GM18499 (cell line): Measurements from ENCODE around the gene MPL.

Experiments
- ATAC-seq: cut with Tn5 transposase; IDR thresholded peaks from one replicate; pipeline ENCODE4 v1.9.1; 2021; ENCODE audit warnings: moderate number of reproducible peaks; ENCODE audit not compliant: insufficient read depth, unreplicated experiment

Gene MPL

DNA sequence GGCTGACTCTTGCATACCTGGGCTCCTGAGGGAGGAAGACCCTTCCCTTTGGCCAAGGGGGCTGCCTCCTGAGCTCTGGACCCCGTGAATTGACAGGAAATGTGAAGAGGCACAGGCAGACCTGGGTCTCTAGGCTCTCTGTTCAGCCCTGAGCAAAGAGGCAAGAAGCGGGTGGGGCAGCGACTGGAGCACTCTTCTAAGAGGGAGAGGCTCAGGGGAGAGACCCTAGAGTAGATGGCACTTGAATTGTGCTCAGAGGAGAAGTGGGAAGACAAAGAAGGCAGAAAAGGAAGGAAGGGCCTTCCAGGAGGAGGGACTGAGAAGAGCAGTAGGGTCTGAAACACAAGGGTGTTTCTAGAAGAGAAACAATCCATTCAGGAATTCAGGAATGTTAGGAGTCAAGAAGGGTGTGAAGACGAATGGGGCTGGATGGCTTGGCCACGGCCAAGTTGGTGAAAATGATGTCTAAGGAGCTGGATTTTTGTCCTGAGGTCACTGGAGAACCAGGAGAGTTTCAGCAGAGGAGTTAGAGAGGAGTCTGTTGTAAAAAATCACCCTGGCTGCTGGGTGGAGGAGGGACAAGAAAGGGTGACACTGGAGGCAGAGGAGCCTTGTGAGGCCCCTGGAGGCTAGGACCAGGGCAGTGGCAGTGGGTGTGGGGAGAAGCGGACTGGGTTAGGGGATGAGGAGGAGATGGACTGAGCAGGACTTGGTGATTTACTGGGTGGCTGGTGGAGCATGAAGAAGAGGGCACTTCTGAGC is 31.5 kb upstream of the MPL start:
- no peak for ATAC-seq

DNA sequence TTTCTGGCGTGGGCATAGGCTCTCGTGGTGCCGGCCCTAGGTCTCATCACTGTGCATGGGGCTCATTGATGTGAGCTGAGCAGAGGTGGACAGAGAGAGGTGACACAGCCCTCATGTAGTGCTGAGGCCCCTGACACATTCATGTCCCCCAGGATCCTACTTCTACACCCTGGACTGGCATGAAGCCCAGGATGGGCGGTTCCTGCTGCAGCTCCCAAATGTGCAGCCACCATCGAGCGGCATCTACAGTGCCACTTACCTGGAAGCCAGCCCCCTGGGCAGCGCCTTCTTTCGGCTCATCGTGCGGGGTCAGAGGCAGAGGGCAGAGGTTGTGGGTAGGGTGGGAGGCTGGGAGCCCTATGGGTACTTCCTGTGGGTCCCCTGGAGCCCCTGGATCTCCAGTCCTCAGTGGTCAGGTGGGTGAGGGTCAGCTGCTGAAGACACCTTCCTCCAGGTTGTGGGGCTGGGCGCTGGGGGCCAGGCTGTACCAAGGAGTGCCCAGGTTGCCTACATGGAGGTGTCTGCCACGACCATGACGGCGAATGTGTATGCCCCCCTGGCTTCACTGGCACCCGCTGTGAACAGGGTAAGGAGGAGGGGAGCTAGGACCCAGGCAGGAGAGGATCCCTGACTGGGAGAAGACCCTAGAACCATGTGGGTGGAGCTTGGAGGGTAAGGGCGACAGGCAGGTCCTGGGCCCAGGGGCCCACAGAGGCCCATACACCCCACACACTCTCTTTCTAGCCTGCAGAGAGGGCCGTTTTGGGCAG is 30.7 kb upstream of the MPL start:
- no peak for ATAC-seq

DNA sequence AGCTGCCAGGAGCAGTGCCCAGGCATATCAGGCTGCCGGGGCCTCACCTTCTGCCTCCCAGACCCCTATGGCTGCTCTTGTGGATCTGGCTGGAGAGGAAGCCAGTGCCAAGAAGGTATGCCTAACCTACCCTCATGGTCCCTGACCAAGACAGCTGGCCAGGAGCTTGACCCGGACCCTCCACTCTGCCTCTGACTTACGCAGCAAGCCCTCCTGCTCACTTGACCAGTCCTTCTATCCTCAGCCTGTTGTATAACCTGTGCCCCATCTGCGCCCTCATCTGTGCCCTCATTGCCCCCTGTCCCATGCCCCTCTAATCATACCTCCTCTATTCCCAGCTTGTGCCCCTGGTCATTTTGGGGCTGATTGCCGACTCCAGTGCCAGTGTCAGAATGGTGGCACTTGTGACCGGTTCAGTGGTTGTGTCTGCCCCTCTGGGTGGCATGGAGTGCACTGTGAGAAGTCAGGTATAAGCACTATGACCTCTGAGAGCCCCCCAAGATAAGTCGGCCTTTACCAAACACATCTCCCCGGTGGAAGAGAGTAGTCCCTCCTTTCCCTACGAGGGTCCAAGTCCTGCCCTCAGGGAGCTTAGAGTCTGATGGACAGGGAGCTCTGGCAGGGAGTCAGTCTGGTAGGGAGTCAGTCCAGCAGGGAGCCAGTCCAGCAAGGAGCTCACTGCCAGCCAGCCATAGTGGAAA is 30.0 kb upstream of the MPL start:
- no peak for ATAC-seq

DNA sequence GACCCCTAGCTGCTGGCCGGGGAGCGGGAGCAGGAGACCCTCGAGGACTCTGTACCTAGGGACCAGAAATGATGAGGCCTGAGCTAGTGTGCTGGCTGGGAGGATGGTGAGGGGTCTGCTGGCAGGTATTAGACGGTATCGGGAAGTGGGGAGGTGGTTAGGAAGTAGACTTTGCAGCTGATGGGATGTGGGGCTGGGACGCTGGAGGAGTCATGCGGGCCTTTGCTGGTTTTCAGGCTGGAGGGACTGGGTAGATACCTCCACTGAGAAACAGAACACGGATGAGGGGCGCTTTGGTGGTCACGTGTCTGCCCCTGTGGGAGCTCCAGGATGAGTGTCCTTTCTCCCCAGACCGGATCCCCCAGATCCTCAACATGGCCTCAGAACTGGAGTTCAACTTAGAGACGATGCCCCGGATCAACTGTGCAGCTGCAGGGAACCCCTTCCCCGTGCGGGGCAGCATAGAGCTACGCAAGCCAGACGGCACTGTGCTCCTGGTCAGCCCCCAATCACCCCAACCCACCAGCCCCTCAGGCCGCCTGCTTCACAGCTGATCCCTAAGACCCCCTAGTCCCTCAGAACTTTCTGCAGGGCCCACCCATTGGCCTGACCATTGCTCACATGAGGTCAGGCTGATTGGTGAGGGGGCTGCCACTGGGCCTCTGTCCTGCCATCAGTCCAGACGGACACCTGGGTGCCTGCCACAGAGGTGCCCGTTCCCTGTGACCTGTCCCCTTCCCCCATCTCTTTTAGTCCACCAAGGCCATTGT is 28.8 kb upstream of the MPL start:
- no peak for ATAC-seq

GRCh38 chr1:43309405-43310025 is 28.1 kb upstream of the MPL start:
- ATAC-seq = no peak

DNA sequence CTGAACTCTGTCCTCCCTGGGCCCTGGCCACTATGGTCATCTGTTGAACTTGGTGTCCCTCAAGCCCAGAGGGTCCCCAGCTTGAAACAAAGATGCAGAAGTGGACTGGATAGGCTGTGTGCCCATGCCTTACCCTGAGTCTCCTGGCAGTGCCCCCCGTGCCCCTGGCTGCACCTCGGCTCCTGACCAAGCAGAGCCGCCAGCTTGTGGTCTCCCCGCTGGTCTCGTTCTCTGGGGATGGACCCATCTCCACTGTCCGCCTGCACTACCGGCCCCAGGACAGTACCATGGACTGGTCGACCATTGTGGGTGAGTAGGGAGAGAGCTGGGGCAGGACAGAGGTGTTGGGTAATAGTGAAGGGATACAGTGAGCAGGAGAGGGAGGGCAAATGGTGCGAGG is 26.1 kb upstream of the MPL start:
- no peak for ATAC-seq

- ATAC-seq = no peak
Observed at GRCh38 chr1:43312212-43312623, 25.4 kb upstream of the MPL start.

DNA sequence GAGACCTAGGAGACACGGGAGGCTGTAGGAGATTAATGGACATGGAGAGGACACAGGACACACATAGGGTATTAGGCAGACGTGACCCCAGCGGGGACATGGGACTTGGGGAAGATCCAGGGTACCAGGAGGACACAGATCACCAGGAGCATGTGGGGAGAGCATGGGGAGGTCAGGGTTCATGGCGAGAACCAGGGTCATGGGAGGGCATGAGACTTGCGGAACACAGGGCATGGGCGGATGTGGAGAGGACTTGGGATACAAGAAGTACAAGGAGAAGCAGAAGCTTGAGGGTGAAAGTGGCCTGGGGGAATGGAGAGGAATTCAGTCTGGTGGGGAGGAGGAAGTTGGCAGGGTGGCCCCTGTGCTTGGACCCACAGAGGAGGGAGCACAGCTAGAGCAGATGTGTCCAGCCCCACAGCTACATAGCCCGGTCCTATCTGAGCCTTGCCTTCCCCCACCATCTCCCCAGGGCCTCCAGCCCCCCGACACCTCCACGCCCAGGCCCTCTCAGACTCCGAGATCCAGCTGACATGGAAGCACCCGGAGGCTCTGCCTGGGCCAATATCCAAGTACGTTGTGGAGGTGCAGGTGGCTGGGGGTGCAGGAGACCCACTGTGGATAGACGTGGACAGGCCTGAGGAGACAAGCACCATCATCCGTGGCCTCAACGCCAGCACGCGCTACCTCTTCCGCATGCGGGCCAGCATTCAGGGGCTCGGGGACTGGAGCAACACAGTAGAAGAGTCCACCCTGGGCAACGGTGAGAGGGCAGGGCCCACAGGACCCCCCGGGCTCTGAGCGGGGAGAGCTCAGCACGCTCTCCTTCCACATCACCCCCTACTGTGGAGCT is 24.7 kb upstream of the MPL start:
- ATAC-seq = no peak

DNA sequence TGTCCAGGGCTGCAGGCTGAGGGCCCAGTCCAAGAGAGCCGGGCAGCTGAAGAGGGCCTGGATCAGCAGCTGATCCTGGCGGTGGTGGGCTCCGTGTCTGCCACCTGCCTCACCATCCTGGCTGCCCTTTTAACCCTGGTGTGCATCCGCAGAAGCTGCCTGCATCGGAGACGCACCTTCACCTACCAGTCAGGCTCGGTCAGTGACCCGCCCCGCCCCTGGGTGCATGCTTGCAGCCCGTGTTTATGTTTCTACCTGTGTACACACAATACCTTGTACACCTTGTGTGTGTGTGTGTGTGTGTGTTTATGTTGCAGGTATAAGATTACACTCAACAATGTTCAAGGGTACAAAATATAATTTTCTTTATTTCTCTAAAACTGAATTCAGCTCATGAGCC is 23.8 kb upstream of the MPL start:
- ATAC-seq = no peak

- no peak for ATAC-seq
Observed at GRCh38 chr1:43314233-43314632, 23.4 kb upstream of the MPL start.

DNA sequence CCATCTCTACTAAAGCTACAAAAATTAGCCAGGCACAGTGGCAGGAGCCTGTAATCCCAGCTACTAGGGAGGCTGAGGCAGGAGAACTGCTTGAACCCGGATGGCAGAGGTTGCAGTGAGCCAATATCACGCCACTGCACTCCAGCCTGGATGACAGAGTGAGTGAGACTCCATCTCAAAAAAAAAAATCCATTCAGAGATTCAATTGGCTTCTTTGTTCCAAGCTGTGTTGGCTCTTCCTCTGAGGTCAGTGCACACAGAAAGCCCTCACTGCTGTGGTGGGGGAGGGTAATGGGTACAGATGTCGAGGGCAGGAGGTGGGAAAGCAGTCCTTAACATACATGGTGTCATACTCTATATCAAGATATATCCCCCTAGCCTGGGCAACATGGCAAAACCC is 22.1 kb upstream of the MPL start:
- no peak for ATAC-seq

DNA sequence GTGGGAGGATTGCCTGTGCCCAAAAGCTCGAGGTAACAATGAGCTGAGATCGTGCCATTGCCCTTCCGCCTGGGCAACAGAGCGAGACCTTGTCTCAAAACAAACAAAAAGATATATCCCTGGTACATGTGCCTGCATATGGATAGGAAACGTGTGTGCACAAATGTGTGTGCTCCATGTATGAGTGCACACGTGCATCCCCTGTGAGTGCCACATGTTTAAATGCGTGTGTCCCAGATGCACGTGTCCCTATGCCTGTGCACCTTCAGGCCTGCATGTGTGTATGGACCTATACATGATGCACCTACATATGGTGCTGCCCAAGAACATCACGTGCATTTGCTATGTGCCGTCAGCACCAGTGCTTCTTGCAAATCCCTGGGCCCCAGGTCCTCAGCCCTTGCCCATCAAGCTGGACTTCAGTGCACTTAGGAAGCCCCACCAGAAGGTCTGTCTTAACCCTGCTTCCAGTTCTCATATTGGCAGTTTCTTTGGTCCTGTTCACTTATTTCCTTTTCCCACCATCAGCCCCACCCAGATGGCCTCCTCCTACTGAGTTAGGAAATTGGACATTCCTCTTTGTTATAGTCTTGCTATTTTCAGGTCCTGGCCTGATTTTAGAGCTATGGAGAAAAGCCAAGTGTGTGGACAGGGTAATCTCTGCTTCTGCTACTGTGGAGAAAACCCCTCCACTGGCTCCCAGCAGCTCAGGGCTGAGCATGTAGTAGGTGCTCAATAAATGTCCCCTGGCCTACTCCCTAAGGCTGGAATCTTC is 21.5 kb upstream of the MPL start:
- no peak for ATAC-seq

DNA sequence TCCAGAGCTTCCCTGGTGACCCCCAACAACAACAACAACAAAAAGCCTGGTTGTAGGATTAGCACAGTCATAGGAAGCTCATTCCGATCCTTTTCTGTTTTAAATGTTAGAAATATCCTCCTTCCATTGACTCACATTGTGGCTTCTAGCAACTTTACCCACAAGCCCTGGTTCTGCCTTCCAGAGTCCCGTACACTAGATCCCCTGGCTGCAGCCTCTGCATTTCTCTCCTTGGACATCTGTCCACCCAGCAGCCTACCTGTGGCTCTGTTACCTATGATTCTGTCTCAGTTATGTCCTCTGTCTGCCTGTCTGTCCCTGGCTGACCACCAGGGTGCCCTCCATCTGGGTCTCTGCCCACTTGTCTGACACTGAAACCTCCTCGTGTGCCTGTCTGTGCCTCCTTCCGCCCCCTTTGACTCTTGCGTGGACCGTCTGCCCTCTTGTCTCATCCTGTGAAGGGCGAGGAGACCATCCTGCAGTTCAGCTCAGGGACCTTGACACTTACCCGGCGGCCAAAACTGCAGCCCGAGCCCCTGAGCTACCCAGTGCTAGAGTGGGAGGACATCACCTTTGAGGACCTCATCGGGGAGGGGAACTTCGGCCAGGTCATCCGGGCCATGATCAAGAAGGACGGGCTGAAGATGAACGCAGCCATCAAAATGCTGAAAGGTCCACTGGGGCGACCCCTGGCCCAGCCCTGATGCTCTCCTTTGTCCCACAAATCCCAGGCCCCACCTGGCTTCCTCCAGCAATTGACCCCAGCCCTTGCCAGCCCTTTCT is 20.7 kb upstream of the MPL start:
- no peak for ATAC-seq

- no peak for ATAC-seq
Observed at GRCh38 chr1:43317817-43318471, 19.7 kb upstream of the MPL start.

DNA sequence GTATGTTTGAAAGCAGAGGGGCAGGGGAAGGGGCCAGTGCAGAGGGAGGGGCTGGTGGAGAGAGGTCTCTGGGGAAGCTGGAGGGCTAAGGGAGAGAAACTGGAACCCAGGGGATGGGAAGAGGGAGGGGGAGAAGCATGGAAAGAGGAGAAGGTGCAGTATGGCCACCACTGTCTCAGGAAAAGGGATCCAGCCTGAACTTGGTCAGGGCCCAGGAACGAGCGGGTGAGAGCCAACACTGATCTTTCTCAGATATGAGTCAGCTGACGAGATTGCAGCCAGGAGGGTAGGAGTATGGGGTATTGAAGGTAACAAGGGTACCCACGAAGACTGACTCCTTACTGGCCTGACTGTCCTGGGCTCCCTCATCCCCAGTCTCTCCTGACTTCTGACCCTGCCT is 18.8 kb upstream of the MPL start:
- no peak for ATAC-seq

DNA sequence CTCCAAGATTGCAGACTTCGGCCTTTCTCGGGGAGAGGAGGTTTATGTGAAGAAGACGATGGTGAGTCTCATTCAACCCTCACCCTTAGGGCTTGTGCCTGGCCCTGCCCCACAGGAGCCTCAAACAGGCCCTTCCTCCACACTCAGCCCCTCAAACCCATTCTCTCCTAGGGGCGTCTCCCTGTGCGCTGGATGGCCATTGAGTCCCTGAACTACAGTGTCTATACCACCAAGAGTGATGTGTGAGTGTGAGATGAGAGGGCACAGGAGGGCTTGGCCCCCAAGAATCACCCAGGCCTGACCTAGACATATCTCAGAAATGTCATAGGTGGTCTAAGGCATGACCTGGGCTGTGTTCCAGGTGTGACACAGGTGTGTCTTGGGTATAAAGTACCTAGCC is 18.3 kb upstream of the MPL start:
- ATAC-seq = no peak

- ATAC-seq = no peak
Observed at GRCh38 chr1:43319766-43320165, 17.9 kb upstream of the MPL start.
